H1 (cell line): Measurements from ENCODE around the gene HJURP. TPM values are rescaled to one million over a fixed set of nuclear protein-coding genes. Genes with fewer than 3 reads are reported as not detected.

ENCODE experiments used
- polyA plus RNA-seq, 7 experiments: library from polyadenylated mRNA; depleted of rRNA in 3 of 7; stranded (reverse) in 5 of 7; unstranded in 2 of 7; fragments of >200 nt in 5 of 7; fragments of 200-250 nt in 2 of 7; gene quantifications; 1 replicate in 5 of 7; 2 replicates in 1 of 7; 4 replicates in 1 of 7; pipeline versions ENCODE4 v1.2.1 to v1.2.3, GENCODE V29; 2011 to 2013; ENCODE audit warnings: missing spikeins in 2 of 7, mixed read lengths in 2 of 7
- total RNA-seq: library from RNA; stranded (reverse); fragmentation: NEBNext Ultra II Directional; extraction: Animal tissue kit (Norgen Biotek cat#: 25700); gene quantifications from 2 replicates; pipeline ENCODE4 v1.2.1, GENCODE V29; 2021
- TF ChIP-seq, protein P1 (sequence below): fragments of 300-600 bp; sonication (generic); IDR thresholded peaks from 2 replicates; pipeline ENCODE4 v1.7.1; 2012; ENCODE audit warnings: low read length, moderate library complexity, mild to moderate bottlenecking, inconsistent platforms; ENCODE audit not compliant: insufficient replicate concordance

Gene HJURP
- total and polyA plus RNA-seq, 2 of the 8 experiments (the other 6 are each of a cell fraction or from before 2014, with no cell fraction given), result 49.3 to 60.5 TPM

DNA sequence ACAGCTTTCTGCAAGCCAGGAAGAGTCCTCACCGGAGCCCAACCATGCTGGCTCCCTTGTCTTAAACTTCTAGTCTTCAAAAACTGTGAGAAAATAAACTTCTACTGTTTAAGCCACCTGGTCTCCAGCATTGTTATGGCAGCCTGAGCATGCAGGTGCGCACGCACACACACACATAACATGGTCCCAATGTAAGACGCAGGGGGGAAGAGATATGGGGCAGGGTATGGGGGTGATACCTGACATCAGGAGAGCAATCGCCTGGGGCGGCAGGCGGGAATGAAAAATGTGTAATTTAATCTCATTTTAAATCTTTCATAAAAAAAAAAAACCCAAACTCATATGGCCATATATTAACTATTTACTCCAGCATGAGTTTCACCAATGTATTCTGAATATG, 18.0 kb downstream of the HJURP start (continued):
- TF ChIP-seq, protein P1, sequence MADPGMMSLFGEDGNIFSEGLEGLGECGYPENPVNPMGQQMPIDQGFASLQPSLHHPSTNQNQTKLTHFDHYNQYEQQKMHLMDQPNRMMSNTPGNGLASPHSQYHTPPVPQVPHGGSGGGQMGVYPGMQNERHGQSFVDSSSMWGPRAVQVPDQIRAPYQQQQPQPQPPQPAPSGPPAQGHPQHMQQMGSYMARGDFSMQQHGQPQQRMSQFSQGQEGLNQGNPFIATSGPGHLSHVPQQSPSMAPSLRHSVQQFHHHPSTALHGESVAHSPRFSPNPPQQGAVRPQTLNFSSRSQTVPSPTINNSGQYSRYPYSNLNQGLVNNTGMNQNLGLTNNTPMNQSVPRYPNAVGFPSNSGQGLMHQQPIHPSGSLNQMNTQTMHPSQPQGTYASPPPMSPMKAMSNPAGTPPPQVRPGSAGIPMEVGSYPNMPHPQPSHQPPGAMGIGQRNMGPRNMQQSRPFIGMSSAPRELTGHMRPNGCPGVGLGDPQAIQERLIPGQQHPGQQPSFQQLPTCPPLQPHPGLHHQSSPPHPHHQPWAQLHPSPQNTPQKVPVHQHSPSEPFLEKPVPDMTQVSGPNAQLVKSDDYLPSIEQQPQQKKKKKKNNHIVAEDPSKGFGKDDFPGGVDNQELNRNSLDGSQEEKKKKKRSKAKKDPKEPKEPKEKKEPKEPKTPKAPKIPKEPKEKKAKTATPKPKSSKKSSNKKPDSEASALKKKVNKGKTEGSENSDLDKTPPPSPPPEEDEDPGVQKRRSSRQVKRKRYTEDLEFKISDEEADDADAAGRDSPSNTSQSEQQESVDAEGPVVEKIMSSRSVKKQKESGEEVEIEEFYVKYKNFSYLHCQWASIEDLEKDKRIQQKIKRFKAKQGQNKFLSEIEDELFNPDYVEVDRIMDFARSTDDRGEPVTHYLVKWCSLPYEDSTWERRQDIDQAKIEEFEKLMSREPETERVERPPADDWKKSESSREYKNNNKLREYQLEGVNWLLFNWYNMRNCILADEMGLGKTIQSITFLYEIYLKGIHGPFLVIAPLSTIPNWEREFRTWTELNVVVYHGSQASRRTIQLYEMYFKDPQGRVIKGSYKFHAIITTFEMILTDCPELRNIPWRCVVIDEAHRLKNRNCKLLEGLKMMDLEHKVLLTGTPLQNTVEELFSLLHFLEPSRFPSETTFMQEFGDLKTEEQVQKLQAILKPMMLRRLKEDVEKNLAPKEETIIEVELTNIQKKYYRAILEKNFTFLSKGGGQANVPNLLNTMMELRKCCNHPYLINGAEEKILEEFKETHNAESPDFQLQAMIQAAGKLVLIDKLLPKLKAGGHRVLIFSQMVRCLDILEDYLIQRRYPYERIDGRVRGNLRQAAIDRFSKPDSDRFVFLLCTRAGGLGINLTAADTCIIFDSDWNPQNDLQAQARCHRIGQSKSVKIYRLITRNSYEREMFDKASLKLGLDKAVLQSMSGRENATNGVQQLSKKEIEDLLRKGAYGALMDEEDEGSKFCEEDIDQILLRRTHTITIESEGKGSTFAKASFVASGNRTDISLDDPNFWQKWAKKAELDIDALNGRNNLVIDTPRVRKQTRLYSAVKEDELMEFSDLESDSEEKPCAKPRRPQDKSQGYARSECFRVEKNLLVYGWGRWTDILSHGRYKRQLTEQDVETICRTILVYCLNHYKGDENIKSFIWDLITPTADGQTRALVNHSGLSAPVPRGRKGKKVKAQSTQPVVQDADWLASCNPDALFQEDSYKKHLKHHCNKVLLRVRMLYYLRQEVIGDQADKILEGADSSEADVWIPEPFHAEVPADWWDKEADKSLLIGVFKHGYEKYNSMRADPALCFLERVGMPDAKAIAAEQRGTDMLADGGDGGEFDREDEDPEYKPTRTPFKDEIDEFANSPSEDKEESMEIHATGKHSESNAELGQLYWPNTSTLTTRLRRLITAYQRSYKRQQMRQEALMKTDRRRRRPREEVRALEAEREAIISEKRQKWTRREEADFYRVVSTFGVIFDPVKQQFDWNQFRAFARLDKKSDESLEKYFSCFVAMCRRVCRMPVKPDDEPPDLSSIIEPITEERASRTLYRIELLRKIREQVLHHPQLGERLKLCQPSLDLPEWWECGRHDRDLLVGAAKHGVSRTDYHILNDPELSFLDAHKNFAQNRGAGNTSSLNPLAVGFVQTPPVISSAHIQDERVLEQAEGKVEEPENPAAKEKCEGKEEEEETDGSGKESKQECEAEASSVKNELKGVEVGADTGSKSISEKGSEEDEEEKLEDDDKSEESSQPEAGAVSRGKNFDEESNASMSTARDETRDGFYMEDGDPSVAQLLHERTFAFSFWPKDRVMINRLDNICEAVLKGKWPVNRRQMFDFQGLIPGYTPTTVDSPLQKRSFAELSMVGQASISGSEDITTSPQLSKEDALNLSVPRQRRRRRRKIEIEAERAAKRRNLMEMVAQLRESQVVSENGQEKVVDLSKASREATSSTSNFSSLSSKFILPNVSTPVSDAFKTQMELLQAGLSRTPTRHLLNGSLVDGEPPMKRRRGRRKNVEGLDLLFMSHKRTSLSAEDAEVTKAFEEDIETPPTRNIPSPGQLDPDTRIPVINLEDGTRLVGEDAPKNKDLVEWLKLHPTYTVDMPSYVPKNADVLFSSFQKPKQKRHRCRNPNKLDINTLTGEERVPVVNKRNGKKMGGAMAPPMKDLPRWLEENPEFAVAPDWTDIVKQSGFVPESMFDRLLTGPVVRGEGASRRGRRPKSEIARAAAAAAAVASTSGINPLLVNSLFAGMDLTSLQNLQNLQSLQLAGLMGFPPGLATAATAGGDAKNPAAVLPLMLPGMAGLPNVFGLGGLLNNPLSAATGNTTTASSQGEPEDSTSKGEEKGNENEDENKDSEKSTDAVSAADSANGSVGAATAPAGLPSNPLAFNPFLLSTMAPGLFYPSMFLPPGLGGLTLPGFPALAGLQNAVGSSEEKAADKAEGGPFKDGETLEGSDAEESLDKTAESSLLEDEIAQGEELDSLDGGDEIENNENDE, result no peak
